Measurements from ENCODE around the gene ALDH2.
"Not testable (repeated sequence)": the region's sequence is repeated elsewhere in the genome, so short reads cannot be mapped to it uniquely, and the experiment has no call there.

ALDH2 gene

DNA sequence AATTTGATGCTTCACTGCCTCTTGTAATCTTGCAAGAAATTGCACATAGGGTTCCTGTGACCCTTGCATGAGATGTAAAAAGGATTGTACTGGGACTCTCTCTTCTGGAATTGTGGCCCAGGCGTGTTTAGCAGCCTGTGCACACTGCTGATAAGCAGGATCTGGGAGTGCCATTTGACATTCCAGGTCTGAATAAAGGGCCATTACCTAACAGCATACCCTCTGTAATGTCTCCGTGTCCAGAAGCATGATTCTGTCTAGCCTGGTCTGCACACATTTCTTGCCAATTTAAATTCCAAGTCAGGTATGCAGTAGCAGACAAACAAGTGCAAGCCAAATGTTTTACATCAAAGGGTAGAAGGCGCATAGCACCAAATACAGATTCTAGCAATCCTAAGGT is 57.2 kb downstream of the ALDH2 start:
- H3K9me3 Mint-ChIP-seq = peaks cover 5% of the 10 kb centered on the region
- no peaks in the 10 kb centered on the region for H3K4me1 Mint-ChIP-seq
- H3K36me3 Mint-ChIP-seq = no peaks in the 10 kb centered on the region
- H3K27ac Mint-ChIP-seq = no peak overlapping the region
- peaks cover 7% of the 10 kb centered on the region for H3K27me3 Mint-ChIP-seq
- H3K4me3 Mint-ChIP-seq = no peak overlapping the region
- ATAC-seq = no peak

DNA sequence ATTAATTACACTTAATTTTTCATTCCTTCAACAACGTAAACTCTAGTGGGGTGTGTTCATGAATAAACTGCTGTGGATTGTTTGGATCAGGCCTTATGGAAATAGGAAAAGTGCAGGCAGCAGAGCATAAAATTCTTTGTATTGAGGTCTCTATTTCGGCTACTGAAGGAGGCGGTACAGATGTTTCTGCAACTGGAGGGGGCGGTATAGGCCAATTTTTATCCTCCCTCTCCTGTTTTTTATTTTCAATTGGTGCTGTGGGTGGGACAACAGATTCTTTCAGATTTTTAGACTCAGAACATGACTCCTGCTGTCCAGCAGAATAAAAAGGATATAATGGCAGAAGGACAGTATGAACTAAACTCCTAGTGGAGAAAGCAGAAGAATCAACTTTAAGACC is 57.6 kb downstream of the ALDH2 start:
- H3K27ac Mint-ChIP-seq, H3K9me3 Mint-ChIP-seq, ATAC-seq, H3K27me3 Mint-ChIP-seq, H3K4me1 Mint-ChIP-seq, H3K4me3 Mint-ChIP-seq, H3K36me3 Mint-ChIP-seq: not testable (repeated sequence)

DNA sequence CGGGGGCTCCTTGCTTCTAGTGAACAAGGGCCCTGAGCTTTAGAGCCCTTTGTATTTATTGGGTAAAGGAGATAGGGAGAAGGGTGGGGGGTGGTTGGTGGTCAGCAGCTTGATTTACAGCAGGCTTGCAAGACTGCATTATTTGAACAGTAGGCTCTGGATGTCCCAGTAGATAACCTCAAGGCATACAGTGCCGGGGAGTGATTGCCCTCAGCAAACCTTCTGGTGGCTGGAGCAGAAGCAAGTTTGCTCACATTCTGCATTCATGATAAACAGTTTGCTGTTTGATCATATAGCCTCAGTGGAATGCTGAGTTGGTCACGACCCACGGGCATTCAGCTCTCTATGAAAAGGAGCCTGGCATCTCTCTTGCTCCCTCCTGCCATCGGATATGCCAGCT is 58.8 kb downstream of the ALDH2 start:
- Mint-ChIP-seq H3K27me3 (peaks cover 5% of the 10 kb centered on the region), H3K9me3 (peaks cover 3% of the 10 kb centered on the region), H3K4me1 (no peaks in the 10 kb centered on the region), H3K4me3 (no peak overlapping the region), H3K36me3 (no peaks in the 10 kb centered on the region), H3K27ac (no peak overlapping the region)
- no peak for ATAC-seq

DNA sequence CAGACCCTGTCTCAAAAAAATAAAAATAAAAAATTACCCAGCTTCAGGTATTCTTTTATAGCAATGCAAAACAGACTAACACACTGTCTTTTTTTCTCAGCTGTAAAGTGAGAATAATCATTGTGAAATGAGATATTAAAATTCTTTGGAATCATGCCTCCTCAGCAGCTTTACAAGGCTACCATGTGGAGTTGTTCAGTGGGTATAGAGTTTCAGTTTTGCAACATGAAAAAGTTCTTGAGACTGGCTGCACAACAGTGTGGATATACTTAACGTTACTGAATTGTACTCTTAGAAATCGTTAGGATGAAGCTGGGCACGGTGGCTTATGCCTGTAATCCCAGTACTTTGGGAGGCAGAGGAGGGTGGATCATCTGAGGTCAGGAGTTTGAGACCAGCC is 59.6 kb downstream of the ALDH2 start:
- no peaks in the 10 kb centered on the region for H3K4me1 Mint-ChIP-seq
- no peak overlapping the region for H3K27ac Mint-ChIP-seq
- no peak for ATAC-seq
- no peaks in the 10 kb centered on the region for H3K9me3 Mint-ChIP-seq
- no peak overlapping the region for H3K4me3 Mint-ChIP-seq
- H3K27me3 Mint-ChIP-seq = no peaks in the 10 kb centered on the region
- H3K36me3 Mint-ChIP-seq = no peaks in the 10 kb centered on the region

DNA sequence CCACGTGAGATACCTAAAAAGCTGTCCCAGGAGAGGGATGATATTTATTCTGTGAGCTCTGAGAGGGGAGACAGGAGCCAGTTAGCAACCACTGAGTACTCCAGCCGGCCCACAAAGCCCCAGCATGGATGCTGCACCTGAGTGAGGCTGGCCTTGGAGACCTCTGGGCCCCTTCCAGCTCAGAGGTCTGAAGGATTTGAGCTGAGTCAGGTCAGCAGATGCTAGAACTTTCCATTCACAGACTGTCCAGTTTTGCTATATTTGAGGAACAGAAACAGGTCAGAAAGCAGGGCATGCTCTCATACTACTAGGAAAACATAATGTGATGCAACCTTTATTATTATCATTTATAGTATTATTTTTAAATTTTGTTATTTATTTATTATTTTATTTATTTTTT is 60.3 kb downstream of the ALDH2 start:
- ATAC-seq = no peak
- Mint-ChIP-seq H3K36me3 (no peaks in the 10 kb centered on the region), H3K27ac (no peak overlapping the region), H3K4me1 (no peaks in the 10 kb centered on the region), H3K27me3 (no peaks in the 10 kb centered on the region), H3K9me3 (no peaks in the 10 kb centered on the region), H3K4me3 (no peak overlapping the region)

DNA sequence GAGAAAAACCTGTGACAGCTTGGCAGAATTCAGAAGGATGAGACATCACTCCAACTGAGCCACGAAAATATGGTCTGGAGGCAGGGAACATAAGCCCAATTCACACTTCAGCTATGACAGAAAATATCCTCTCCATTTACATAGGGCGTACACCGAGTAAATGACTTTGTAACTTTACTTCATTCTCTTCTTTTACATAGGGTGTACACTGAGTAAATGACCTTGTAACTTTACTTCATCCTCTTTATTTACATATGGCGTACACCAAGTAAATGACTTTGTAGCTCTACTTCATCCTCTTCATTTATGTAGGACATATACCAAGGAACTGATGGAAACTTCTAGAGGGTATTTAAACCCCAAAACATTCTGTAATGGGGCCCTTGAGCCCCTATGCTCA is 61.2 kb downstream of the ALDH2 start:
- Mint-ChIP-seq H3K4me1 (no peaks in the 10 kb centered on the region), H3K27me3 (no peaks in the 10 kb centered on the region), H3K4me3 (no peak overlapping the region), H3K27ac (no peak overlapping the region), H3K36me3 (no peaks in the 10 kb centered on the region), H3K9me3 (peaks cover 2% of the 10 kb centered on the region)
- ATAC-seq = no peak

DNA sequence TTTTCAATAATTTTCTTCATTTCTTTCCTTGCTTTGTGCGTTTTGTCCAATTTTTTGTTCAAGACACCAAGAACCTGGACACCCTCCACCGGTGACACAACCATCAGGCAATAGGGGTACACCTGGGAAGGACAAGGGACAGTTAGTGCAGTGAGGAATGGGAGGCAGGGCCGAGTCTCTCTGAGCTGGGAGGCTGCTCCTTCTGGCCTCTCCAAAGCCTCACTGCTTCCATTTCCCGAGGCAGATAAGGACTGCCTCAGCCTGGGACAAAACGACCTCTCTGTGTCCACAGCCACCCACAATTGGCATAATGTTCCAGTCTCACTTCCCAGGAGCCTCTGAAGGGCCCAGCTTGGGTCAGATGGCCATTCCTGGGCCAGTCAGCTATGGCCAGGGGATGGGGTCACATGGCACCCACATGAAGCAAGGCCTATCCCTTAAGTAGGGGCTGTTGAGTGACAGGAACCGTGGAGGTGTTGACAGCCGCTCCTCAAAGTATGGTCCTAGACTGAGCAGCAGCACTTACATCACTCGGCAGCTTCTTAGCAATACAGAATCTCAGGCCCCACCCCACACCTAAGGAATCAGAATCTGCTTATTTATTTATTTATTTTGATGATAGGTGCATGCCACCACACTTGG is 61.7 kb downstream of the ALDH2 start:
- no peak for ATAC-seq
- H3K9me3 Mint-ChIP-seq = peaks cover 2% of the 10 kb centered on the region
- H3K27ac Mint-ChIP-seq = no peak overlapping the region
- no peaks in the 10 kb centered on the region for H3K36me3 Mint-ChIP-seq
- H3K4me3 Mint-ChIP-seq = no peak overlapping the region
- no peaks in the 10 kb centered on the region for H3K4me1 Mint-ChIP-seq
- no peaks in the 10 kb centered on the region for H3K27me3 Mint-ChIP-seq

DNA sequence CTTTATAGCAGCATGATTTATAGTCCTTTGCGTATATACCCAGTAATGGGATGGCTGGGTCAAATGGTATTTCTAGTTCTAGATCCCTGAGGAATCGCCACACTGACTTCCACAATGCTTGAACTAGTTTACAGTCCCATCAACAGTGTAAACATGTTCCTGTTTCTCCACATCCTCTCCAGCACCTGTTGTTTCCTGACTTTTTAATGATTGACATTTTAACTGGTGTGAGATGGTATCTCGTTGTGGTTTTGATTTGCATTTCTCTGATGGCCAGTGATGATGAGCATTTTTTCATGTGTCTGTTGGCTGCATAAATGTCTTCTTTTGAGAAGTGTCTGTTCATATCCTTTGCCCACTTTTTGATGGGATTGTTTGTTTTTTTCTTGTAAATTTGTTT is 62.9 kb downstream of the ALDH2 start:
- H3K36me3 Mint-ChIP-seq, H3K9me3 Mint-ChIP-seq, H3K4me3 Mint-ChIP-seq, ATAC-seq, H3K27me3 Mint-ChIP-seq, H3K27ac Mint-ChIP-seq, H3K4me1 Mint-ChIP-seq: not testable (repeated sequence)

DNA sequence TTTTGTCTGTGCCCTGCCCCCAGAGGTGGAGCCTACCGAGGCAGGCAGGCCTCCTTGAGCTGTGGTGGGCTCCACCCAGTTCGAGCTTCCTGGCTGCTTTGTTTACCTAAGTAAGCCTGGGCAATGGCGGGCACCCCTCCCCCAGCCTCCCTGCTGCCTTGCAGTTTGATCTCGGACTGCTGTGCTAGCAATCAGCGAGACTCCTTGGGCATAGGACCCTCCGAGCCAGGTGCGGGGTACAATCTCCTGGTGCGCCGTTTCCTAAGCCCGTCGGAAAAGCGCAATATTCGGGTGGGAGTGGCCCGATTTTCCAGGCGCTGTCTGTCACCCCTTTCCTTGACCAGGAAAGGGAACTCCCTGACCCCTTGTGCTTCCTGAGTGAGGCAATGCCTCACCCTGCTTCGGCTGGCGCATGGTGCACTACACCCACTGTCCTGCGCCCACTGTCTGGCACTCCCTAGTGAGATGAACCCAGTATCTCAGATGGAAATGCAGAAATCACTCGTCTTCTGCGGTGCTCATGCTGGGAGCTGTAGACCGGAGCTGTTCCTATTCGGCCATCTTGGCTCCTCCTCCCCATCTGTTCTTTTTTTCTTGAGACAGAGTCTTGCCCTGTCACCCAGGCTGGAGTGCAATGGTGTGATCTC is 68.1 kb downstream of the ALDH2 start:
- H3K4me1 Mint-ChIP-seq, H3K27me3 Mint-ChIP-seq, H3K9me3 Mint-ChIP-seq, ATAC-seq, H3K27ac Mint-ChIP-seq, H3K4me3 Mint-ChIP-seq: not testable (repeated sequence)
- peaks cover 23% of the 10 kb centered on the region for H3K36me3 Mint-ChIP-seq

DNA sequence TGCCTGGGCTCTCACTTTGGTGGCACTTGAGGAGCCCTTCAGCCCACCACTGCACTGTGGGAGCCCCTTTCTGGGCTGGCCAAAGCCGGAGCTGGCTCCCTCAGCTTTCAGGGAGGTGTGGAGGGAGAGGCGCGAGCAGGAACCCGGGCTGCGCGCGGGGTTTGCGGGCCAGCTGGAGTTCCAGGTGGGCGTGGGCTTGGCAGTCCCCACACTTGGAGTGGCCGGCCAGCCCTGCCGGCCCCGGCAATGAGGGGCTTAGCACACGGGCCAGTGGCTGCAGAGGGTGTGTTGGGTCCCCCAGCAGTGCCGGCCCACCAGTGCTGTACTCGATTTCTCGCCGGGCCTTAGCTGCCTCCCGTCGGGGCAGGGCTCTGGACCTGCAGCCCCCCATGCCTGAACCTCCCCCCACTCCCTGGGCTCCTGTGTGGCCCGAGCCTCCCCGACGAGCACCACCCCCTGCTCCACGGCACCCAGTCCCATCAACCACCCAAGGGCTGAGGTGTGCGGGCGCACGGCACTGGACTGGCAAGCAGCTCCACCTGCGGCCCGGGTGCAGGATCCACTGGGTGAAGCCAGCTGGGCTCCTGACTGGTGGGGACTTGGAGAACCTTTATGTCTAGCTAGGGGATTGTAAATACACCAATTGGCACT is 68.9 kb downstream of the ALDH2 start:
- H3K9me3 Mint-ChIP-seq, H3K27me3 Mint-ChIP-seq, ATAC-seq, H3K4me3 Mint-ChIP-seq, H3K27ac Mint-ChIP-seq: not testable (repeated sequence)
- Mint-ChIP-seq H3K4me1 (peaks cover 17% of the 10 kb centered on the region), H3K36me3 (peaks cover 31% of the 10 kb centered on the region)

DNA sequence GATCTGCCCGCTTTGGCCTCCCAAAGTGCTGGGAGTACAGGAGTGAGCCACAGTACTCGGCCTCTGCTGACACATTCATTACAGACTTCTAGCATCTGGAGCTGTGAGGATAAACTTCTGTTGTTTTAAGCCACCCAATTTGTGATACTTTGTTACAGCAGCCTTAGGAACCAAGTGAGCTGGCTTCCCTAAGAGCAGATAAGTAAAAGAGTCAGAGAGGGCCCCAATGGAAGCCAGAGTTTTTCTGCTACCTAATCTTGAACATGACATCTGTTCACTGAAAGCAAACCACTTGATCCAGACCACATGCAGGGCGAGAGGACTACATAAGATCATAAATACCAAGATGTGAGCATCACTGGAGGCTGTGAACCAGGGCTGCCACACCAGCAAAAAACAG is 71.6 kb downstream of the ALDH2 start:
- no peaks in the 10 kb centered on the region for H3K9me3 Mint-ChIP-seq
- H3K27ac Mint-ChIP-seq = no peak overlapping the region
- ATAC-seq = no peak
- no peak overlapping the region for H3K4me3 Mint-ChIP-seq
- H3K36me3 Mint-ChIP-seq = peaks cover 37% of the 10 kb centered on the region
- no peaks in the 10 kb centered on the region for H3K27me3 Mint-ChIP-seq
- peaks cover 34% of the 10 kb centered on the region for H3K4me1 Mint-ChIP-seq

DNA sequence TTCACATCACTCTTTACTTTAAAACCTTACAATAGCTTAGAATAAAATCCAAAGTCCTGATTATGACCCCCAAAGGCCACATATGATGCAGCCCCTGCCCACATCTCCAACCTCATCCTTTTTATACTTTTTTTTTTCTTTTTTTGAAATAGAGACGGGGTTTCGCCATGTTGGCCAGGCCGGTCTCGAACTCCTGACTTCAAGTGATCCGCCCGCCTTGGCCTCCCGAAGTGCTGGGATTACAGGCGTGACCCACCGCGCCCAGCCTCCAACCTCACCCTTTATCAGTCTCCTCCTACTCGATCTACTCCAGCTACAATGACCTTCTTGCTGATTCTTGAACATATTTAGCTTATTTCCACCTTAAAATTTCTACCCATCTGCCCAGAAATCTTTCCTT is 74.1 kb downstream of the ALDH2 start:
- H3K27ac Mint-ChIP-seq = peak overlapping the region; percentile 99
- peak overlapping the region; percentile 96 for H3K4me3 Mint-ChIP-seq
- ATAC-seq = no peak
- H3K4me1 Mint-ChIP-seq = peaks cover 43% of the 10 kb centered on the region
- H3K36me3 Mint-ChIP-seq = peaks cover 37% of the 10 kb centered on the region
- no peaks in the 10 kb centered on the region for H3K9me3 Mint-ChIP-seq
- H3K27me3 Mint-ChIP-seq = no peaks in the 10 kb centered on the region

DNA sequence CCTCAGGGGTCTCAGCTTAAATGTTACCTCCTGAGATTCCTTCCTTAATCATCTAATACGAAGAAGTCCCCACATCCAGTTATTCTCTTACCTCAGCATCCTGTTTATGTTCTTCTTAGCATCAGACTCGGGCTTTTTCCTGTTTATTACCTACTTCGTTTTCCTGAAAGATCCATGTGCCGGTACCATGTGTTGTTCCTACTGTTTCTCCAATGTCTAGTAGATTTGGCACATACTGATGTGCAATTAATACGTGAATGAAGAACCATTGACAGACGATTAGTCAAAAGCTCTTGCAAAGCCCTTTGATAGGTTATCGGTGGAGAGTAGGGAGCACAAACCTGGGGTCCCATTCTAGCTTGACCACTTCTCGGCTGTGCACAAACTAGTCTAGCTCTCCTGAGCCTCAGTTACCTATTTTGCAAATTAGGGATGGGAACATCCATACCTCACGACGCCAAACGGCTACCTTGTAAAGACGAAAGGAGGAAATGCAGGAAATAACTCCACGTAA is 74.6 kb downstream of the ALDH2 start:
- Mint-ChIP-seq H3K27ac (peak overlapping the region; percentile 99), H3K36me3 (peaks cover 37% of the 10 kb centered on the region), H3K4me1 (peaks cover 43% of the 10 kb centered on the region), H3K9me3 (no peaks in the 10 kb centered on the region), H3K4me3 (peak overlapping the region; percentile 96), H3K27me3 (no peaks in the 10 kb centered on the region)
- no peak for ATAC-seq

DNA sequence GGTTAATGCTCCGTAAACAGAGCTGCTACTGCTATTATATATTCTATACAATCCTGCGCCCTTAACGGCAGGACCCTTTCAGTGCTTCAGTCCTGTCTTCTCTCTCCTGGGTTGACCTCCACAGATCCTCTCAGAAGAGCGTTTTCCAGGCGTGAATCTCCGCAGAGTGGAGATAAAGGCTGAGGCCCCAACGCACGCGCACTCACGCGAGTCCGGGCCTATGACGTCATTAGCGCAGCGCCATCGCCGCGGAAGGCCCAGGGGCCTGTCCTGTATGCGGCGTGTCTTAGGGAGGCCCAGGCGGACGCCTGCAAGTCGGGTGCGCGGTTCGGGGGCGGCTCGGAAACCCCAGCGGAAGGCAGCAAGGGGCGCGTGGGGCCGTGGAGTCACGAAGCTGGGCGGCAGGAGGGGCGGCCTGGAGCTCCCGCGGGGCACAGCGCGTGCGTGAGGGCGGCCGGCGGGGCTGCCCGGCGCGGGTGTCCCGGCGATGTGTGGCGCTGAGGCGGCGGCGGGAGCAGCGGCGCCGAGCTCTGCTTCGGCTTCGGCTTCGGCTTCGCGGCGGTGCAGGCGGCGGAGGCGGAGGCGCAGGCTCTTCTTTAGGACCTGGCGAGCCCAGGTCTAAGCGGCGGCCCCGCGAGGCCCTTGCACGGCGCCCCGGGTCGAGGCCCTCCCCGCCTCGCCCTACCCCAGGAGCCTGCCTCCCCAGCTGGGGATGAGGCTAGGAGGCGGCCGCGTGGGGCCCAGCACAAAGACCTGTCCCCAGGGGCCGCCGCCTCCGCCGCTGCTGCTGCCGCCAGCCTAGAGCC is 75.2 kb downstream of the ALDH2 start, which contains the start of gene MAPKAPK5:
TSS of gene MAPKAPK5 (plus strand) at position 479 of the 806 bp plus-strand sequence. CDS start 506 bp downstream, outside the sequence.
- Mint-ChIP-seq H3K36me3 (peaks cover 41% of the 10 kb centered on the region), H3K4me1 (peaks cover 43% of the 10 kb centered on the region), H3K4me3 (peak within 1 kb of the TSS; percentile 96), H3K27ac (peak within 1 kb of the TSS; percentile 99), H3K9me3 (no peaks in the 10 kb centered on the region), H3K27me3 (no peaks in the 10 kb centered on the region)
- peak; percentile 96 for ATAC-seq

Measured in stimulated activated memory B cell treated with anti-CD40 and anti-IgM and Interleukin-4, amounts not matched to agents 10 μg/mL and 1 μg/mL and 100 μg/mL, for 72 hours (primary cell).